ENCODE data around the gene FBXO31. TPM values are rescaled to one million over a fixed set of nuclear protein-coding genes. Genes with fewer than 3 reads are reported as not detected.

FBXO31 gene
- total and polyA plus RNA-seq, 12 donors: 15.1 to 94.3 (median 72.4) TPM

DNA sequence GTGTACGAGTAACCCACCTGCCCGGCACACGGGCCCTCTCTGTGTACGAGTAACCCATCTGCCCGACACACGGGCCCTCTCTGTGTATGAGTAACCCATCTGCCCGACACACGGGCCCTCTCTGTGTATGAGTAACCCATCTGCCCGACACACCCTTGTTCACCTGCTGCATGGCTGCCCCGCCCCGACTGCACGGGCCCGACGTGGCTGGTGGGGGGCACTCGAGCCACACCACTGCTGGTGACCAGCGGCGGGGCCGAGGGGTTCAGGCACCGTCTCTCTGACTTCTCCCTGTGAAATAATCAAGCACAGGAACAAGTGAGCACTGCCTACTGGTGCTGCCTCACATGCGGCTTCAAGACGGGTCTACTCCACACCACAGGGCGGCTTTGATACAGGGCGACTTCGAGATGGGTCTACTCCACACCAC, 30.7 kb upstream of the FBXO31 start:
- no peaks in the 10 kb centered on the region for H3K9me3 ChIP-seq
- H3K27me3 ChIP-seq: no peaks in the 10 kb centered on the region
- intact Hi-C loops (cut with DNase I): loop anchor here in 5 of 10 donors (10.0 kb wide), 3 partner anchors 131 to 351 kb away; partner anchors contain the start of gene KLHDC4 (in 1 of the 5)
- peaks cover 0 to 5% (median 0%) of the 10 kb centered on the region in 9 donors for H3K4me1 ChIP-seq
- no peak overlapping the region for H3K27ac ChIP-seq
- ATAC-seq (no peak), DNase-seq (no peak)
- 90 to 92% methylated on average over 24 of the region's 24 CpGs for WGBS, 2 donors
- H3K36me3 ChIP-seq: peaks cover 0 to 100% (median 76%) of the 10 kb centered on the region in 9 donors
- H3K4me3 ChIP-seq: no peak overlapping the region
- no peak for TF ChIP-seq CTCF (IDR thresholded peaks at IDR 0.05)

- no peak overlapping the region for H3K4me3 ChIP-seq
- ATAC-seq: peak in 1 of 8 donors; percentile 10
- intact Hi-C loops (cut with DNase I): loop anchor here in 5 of 10 donors (10.0 kb wide), 3 partner anchors 132 to 352 kb away; partner anchors contain the start of gene KLHDC4 (in 1 of the 5)
- 89 to 91% methylated on average over 27 of the region's 27 CpGs for WGBS, 2 donors
- peaks cover 0 to 100% (median 75%) of the 10 kb centered on the region in 9 donors for H3K36me3 ChIP-seq
- no peak overlapping the region for H3K27ac ChIP-seq
- DNase-seq: no peak
- H3K9me3 ChIP-seq: no peaks in the 10 kb centered on the region
- peaks cover 0 to 6% (median 0%) of the 10 kb centered on the region in 9 donors for H3K4me1 ChIP-seq
- no peak for TF ChIP-seq CTCF (IDR thresholded peaks at IDR 0.05)
- H3K27me3 ChIP-seq: no peaks in the 10 kb centered on the region
Measured at GRCh38 chr16:87412996-87413421, 29.4 kb upstream of the FBXO31 start.

GRCh38 chr16:87412371-87412995, 28.9 kb upstream of the FBXO31 start:
- intact Hi-C loops (cut with DNase I): loop anchor here in 5 of 10 donors (10.0 kb wide), 3 partner anchors 132 to 352 kb away; partner anchors contain the start of gene KLHDC4 (in 1 of the 5)
- no peak for ATAC-seq
- no peak for DNase-seq

More at GRCh38 chr16:87412371-87412995, 28.9 kb upstream of the FBXO31 start:
- Histone ChIP-seq H3K9me3 (no peaks in the 10 kb centered on the region), H3K4me3 (no peak overlapping the region), H3K27me3 (no peaks in the 10 kb centered on the region), H3K36me3 (peaks cover 0 to 100% (median 73%) of the 10 kb centered on the region in 9 donors), H3K27ac (no peak overlapping the region), H3K4me1 (peaks cover 0 to 10% (median 0%) of the 10 kb centered on the region in 9 donors)
- TF ChIP-seq CTCF (IDR thresholded peaks at IDR 0.05): no peak
- 89 to 93% methylated on average over 31 of the region's 31 CpGs for WGBS, 2 donors

Data from heart right ventricle (tissue), 16 donors.